ENCODE results near the gene LPA. TPM values are rescaled to one million over a fixed set of nuclear protein-coding genes. Genes with fewer than 3 reads are reported as not detected.

LPA gene
- total RNA-seq, 1 experiment from 2014 or later = 0.61 TPM

GRCh38 chr6:160487116-160487515 is 177.0 kb downstream of the LPA start (continued):
- TF ChIP-seq ZSCAN18 (CRISPR knock-in tag; IDR thresholded peaks at IDR 0.05) = no peak
- no peak for TF ChIP-seq HMGA2 (CRISPR knock-in tag; IDR thresholded peaks at IDR 0.05)
- no peak for TF ChIP-seq ZNF138 (CRISPR knock-in tag; conservative IDR thresholded peaks at IDR 0.05)

Other genes starting within 250 kb of the LPA start
- 0.46 to 1.4 TPM (median 0.72 TPM) in 3 replicates for gene PLG, start 38.0 kb upstream of the LPA start, total RNA-seq (2021)